Middle frontal gyrus (tissue), 1 donor: ENCODE results near the gene TRMU.
"Not testable (repeated sequence)": the region's sequence is repeated elsewhere in the genome, so short reads cannot be mapped to it uniquely, and the experiment has no call there.

ENCODE experiments used
- DNase-seq: peaks from one replicate; pipeline ENCODE4 v3.0.0-alpha.2; 2015; ENCODE audit warnings: low spot score; ENCODE audit errors: extremely low spot score

The TRMU gene

GRCh38 chr22:46299101-46299500 lies 36.4 kb upstream of the TRMU start:
- no peak for DNase-seq

- DNase-seq: no peak
Observed at GRCh38 chr22:46300491-46300890, 35.0 kb upstream of the TRMU start.

GRCh38 chr22:46303347-46303965 lies 32.1 kb upstream of the TRMU start:
- no peak for DNase-seq

- no peak for DNase-seq
Observed at GRCh38 chr22:46308283-46308988, 27.1 kb upstream of the TRMU start.

GRCh38 chr22:46309526-46310085 lies 25.9 kb upstream of the TRMU start:
- no peak for DNase-seq

GRCh38 chr22:46312056-46312455 lies 23.5 kb upstream of the TRMU start:
- DNase-seq: no peak

GRCh38 chr22:46312848-46313247 lies 22.7 kb upstream of the TRMU start:
- DNase-seq: not testable (repeated sequence)

GRCh38 chr22:46315976-46316375 lies 19.5 kb upstream of the TRMU start:
- DNase-seq: no peak

- no peak for DNase-seq
Observed at GRCh38 chr22:46317646-46318045, 17.9 kb upstream of the TRMU start.

- DNase-seq: no peak
Observed at GRCh38 chr22:46318576-46318975, 16.9 kb upstream of the TRMU start.

- no peak for DNase-seq
Observed at GRCh38 chr22:46319319-46319718, 16.2 kb upstream of the TRMU start.

GRCh38 chr22:46320166-46320710 lies 15.3 kb upstream of the TRMU start:
- DNase-seq: no peak

GRCh38 chr22:46320716-46321386 lies 14.7 kb upstream of the TRMU start:
- no peak for DNase-seq

- DNase-seq: no peak
Observed at GRCh38 chr22:46322711-46323110, 12.8 kb upstream of the TRMU start.

- DNase-seq: no peak
Observed at GRCh38 chr22:46323162-46323561, 12.4 kb upstream of the TRMU start.

- no peak for DNase-seq
Observed at GRCh38 chr22:46326066-46326680, 9.3 kb upstream of the TRMU start.

- no peak for DNase-seq
Observed at GRCh38 chr22:46327691-46328465, 7.6 kb upstream of the TRMU start.

- no peak for DNase-seq
Observed at GRCh38 chr22:46328797-46329196, 6.7 kb upstream of the TRMU start.

- no peak for DNase-seq
Observed at GRCh38 chr22:46329616-46330015, 5.9 kb upstream of the TRMU start.

GRCh38 chr22:46330426-46330825 lies 5.1 kb upstream of the TRMU start:
- DNase-seq: no peak

GRCh38 chr22:46331496-46331895 lies 4.0 kb upstream of the TRMU start:
- DNase-seq: no peak
